Measurements from ENCODE around the gene COPG1. TPM values are rescaled to one million over a fixed set of nuclear protein-coding genes. Genes with fewer than 3 reads are reported as not detected.

COPG1 gene
- total RNA-seq, 2 experiments from 2014 or later = 131 to 138 TPM

- ATAC-seq (ENCODE audit: low read depth) (no peak), DNase-seq (no peak)
- Mint-ChIP-seq H3K27ac (no peak overlapping the region), H3K36me3 (no peaks in the 10 kb centered on the region), H3K9me3 (no peaks in the 10 kb centered on the region), H3K4me1 (no peaks in the 10 kb centered on the region), H3K27me3 (peaks cover 2% of the 10 kb centered on the region), H3K4me3 (no peak overlapping the region)
- POLR2A ChIA-PET = interaction anchor here (0.5 to 3.5 kb wide), 2 partner anchors 9 to 16 kb away, joined by 5 to 21 read pairs; a partner anchor contains a TSS
These were observed 75.4 kb downstream of the COPG1 start for GRCh38 chr3:129324855-129325254.

- H3K4me1 Mint-ChIP-seq = no peaks in the 10 kb centered on the region
- no peaks in the 10 kb centered on the region for H3K36me3 Mint-ChIP-seq
- ATAC-seq (ENCODE audit: low read depth) (no peak), DNase-seq (no peak)
- no peaks in the 10 kb centered on the region for H3K9me3 Mint-ChIP-seq
- H3K27ac Mint-ChIP-seq = no peak overlapping the region
- H3K27me3 Mint-ChIP-seq = peaks cover 2% of the 10 kb centered on the region
- H3K4me3 Mint-ChIP-seq = no peak overlapping the region
- POLR2A ChIA-PET = interaction anchor here (0.5 to 3.5 kb wide), 2 partner anchors 9 to 17 kb away, joined by 5 to 21 read pairs; a partner anchor contains a TSS
These were observed 76.0 kb downstream of the COPG1 start for GRCh38 chr3:129325383-129325782.

- H3K27ac Mint-ChIP-seq = no peak overlapping the region
- no peaks in the 10 kb centered on the region for H3K4me1 Mint-ChIP-seq
- H3K4me3 Mint-ChIP-seq = no peak overlapping the region
- POLR2A ChIA-PET = interaction anchor here (3.5 kb wide), 1 partner anchor 10 kb away, joined by 21 read pairs; a partner anchor contains a TSS
- H3K9me3 Mint-ChIP-seq = no peaks in the 10 kb centered on the region
- H3K36me3 Mint-ChIP-seq = no peaks in the 10 kb centered on the region
- ATAC-seq (ENCODE audit: low read depth) (no peak), DNase-seq (no peak)
- peaks cover 2% of the 10 kb centered on the region for H3K27me3 Mint-ChIP-seq
These were observed 76.7 kb downstream of the COPG1 start for GRCh38 chr3:129326138-129326537.

GRCh38 chr3:129326595-129326994, 77.2 kb downstream of the COPG1 start:
- no peaks in the 10 kb centered on the region for H3K36me3 Mint-ChIP-seq
- no peaks in the 10 kb centered on the region for H3K4me1 Mint-ChIP-seq
- H3K27ac Mint-ChIP-seq = no peak overlapping the region
- POLR2A ChIA-PET = interaction anchor here (3.5 kb wide), 1 partner anchor 10 kb away, joined by 21 read pairs; a partner anchor contains a TSS
- H3K9me3 Mint-ChIP-seq = no peaks in the 10 kb centered on the region
- no peak overlapping the region for H3K4me3 Mint-ChIP-seq
- DNase-seq (no peak), ATAC-seq (ENCODE audit: low read depth) (no peak)
- H3K27me3 Mint-ChIP-seq = peaks cover 2% of the 10 kb centered on the region

Small RNAs within 50 kb of the gene (microRNA-seq; reads per million reads assigned to microRNA genes)
- not detected for gene MIR6826

Other genes starting within 250 kb of the COPG1 start
- gene EFCC1, start 248.3 kb upstream of the COPG1 start, total RNA-seq = under 1 TPM; 0.14 to 0.23 TPM
- not detected for gene GP9, start 188.8 kb upstream of the COPG1 start, total RNA-seq
- 10 to 100 TPM; 62.5 to 72.6 TPM for gene RAB43, start 127.8 kb upstream of the COPG1 start, total RNA-seq
- 10 to 100 TPM; 52.1 to 59.0 TPM for gene ISY1, start 88.5 kb upstream of the COPG1 start, total RNA-seq
- 100 to 1,000 TPM; 309 to 312 TPM for gene CNBP, start 65.7 kb upstream of the COPG1 start, total RNA-seq
- 10 to 100 TPM; 59.7 to 60.8 TPM for gene HMCES, start 29.3 kb downstream of the COPG1 start, total RNA-seq
- gene EFCAB12, start 179.0 kb downstream of the COPG1 start, total RNA-seq = 1 to 10 TPM; 1.2 to 1.4 TPM
- 10 to 100 TPM; 49.0 to 57.6 TPM for gene MBD4, start 190.3 kb downstream of the COPG1 start, total RNA-seq
- gene IFT122, start 190.6 kb downstream of the COPG1 start, total RNA-seq = 10 to 100 TPM; 23.0 to 25.9 TPM

Measured in activated naive CD8-positive, alpha-beta T cell treated with anti-CD3 and anti-CD28 coated beads, Interleukin-2, amount 10 ng/mL, durations not matched to agents 7 days and 5 days (primary cell).